ENCODE measurements around the gene DEFB113. TPM values are rescaled to one million over a fixed set of nuclear protein-coding genes. Genes with fewer than 3 reads are reported as not detected.

Gene DEFB113
- not detected for total RNA-seq

DNA sequence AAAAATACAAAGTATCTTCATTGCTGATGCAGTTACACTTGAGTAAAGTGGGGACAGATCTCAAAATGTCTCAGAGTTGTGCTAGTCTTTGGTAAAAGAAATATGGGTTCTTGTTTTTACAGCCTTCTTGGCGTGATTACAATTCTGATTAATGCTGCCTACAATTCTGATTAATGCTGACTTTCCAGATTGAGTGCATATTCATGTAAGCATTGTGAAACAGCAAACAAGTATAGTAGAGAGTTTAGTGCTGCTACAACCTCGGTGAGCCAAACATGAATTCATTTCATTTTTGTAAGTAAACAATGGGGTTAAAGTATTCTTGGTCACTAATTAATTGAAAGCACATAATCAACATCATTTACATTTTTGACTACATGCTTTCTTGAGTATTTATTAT is at the start of gene DEFB113:
DEFB113 (minus strand) TSS at position 21 of the 400 bp plus-strand sequence; CDS start at position 21, 0 bp downstream.

DNA sequence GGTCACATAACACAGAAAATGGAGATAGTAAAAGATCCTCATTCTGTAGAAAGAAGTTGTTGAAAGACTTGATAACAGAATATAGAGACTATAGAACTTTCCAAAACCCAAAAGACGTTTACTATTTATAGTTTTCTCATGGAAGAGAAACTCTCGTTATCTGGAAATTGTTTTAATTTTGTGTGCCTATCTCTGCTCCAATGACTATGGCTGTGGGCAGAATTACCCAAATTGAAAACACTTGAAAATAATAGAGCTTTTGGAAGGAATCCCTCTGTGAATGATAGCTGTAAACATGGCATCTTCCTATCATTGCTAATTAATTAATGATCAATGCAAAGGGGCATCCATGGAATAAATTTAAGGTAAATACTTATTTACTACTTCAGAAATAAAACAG is 5.4 kb downstream of the DEFB113 start, which contains the start of gene DEFB114:
DEFB114 (minus strand) TSS at position 101 of the 400 bp plus-strand sequence; CDS start at position 42, 59 bp downstream.

Other genes with a start within 250 kb of the DEFB113 start
- not detected for gene CRISP3, start 225.2 kb downstream of the DEFB113 start, total RNA-seq
- gene PGK2, start 182.3 kb downstream of the DEFB113 start, total RNA-seq = not detected
- not detected for gene CRISP1, start 103.1 kb downstream of the DEFB113 start, total RNA-seq
- gene DEFB114, start 5.5 kb downstream of the DEFB113 start, total RNA-seq = not detected
- gene DEFB110, start 52.4 kb upstream of the DEFB113 start, total RNA-seq = not detected
- gene DEFB112, start 80.3 kb upstream of the DEFB113 start, total RNA-seq = not detected